ENCODE results near the gene CDYL.

Gene CDYL

GRCh38 chr6:4776131-4776492 is at the start of gene CDYL:
Gene CDYL, plus strand, starts transcription at chr6:4776404. Its CDS starts 380 bp downstream, at chr6:4776784.
- TF ChIP-seq CTCF (IDR thresholded peaks at IDR 0.05): no peak

GRCh38 chr6:4726645-4727044 is 49.6 kb upstream of the CDYL start:
- TF ChIP-seq CTCF (IDR thresholded peaks at IDR 0.05): no peak

GRCh38 chr6:4727217-4727616 is 49.0 kb upstream of the CDYL start:
- no peak for TF ChIP-seq CTCF (IDR thresholded peaks at IDR 0.05)

GRCh38 chr6:4727671-4728435 is 48.4 kb upstream of the CDYL start:
- TF ChIP-seq CTCF (IDR thresholded peaks at IDR 0.05): no peak

GRCh38 chr6:4728436-4728769 is 47.8 kb upstream of the CDYL start:
- TF ChIP-seq CTCF (IDR thresholded peaks at IDR 0.05): no peak

GRCh38 chr6:4728926-4729325 is 47.3 kb upstream of the CDYL start:
- TF ChIP-seq CTCF (IDR thresholded peaks at IDR 0.05): no peak

GRCh38 chr6:4731996-4732395 is 44.2 kb upstream of the CDYL start:
- no peak for TF ChIP-seq CTCF (IDR thresholded peaks at IDR 0.05)

All from LNCAP (cell line).